Trophoblast cell (in vitro differentiated cells and primary cell): ENCODE data around the gene MEN1.

Source experiments
- DNase-seq, 2 donors: peaks; one replicate each; pipeline ENCODE4 v3.0.0-alpha.2; 2016
- H2AFZ ChIP-seq: 2 replicates; pipeline ENCODE4 v1.6.1; 2013; ENCODE audit warnings: low read length, moderate library complexity, mild to moderate bottlenecking; ENCODE audit not compliant: insufficient read depth, poor library complexity
- H2AK5ac ChIP-seq: 2 replicates; pipeline ENCODE4 v1.6.1; 2013; ENCODE audit warnings: mild to moderate bottlenecking, low read length
- H2BK120ac ChIP-seq: 2 replicates; pipeline ENCODE4 v1.6.1; 2013; ENCODE audit warnings: low read length, mild to moderate bottlenecking, moderate library complexity; ENCODE audit not compliant: insufficient read depth, poor library complexity
- H2BK12ac ChIP-seq: 2 replicates; pipeline ENCODE4 v1.6.1; 2013; ENCODE audit warnings: mild to moderate bottlenecking, low read length, moderate library complexity
- H2BK5ac ChIP-seq: 2 replicates; pipeline ENCODE4 v1.6.1; 2013; ENCODE audit warnings: low read length, low read depth, moderate library complexity, mild to moderate bottlenecking; ENCODE audit not compliant: poor library complexity
- H3K14ac ChIP-seq: 2 replicates; pipeline ENCODE4 v1.6.1; 2013; ENCODE audit warnings: mild to moderate bottlenecking, low read length
- H3K18ac ChIP-seq: 2 replicates; pipeline ENCODE4 v1.6.1; 2013; ENCODE audit warnings: mild to moderate bottlenecking, low read length
- H3K23ac ChIP-seq: 2 replicates; pipeline ENCODE4 v1.6.1; 2013; ENCODE audit warnings: low read length
- H3K27ac ChIP-seq: 2 replicates; pipeline ENCODE4 v1.5.1; 2013; ENCODE audit warnings: low read depth, mild to moderate bottlenecking, inconsistent platforms, low read length, moderate library complexity
- H3K27me3 ChIP-seq: 2 replicates; pipeline ENCODE4 v1.6.1; 2013; ENCODE audit warnings: inconsistent platforms, mild to moderate bottlenecking, low read length, moderate library complexity; ENCODE audit not compliant: insufficient read depth
- H3K36me3 ChIP-seq, 2 experiments: 1 replicate in 1 of 2; 2 replicates in 1 of 2; pipeline ENCODE4 v1.6.1; 2013; ENCODE audit warnings: low read length in 2 of 2, mild to moderate bottlenecking in 2 of 2, moderate library complexity in 1 of 2; ENCODE audit not compliant: insufficient read depth in 2 of 2, control insufficient read depth in 1 of 2
- H3K4ac ChIP-seq: 2 replicates; pipeline ENCODE4 v1.6.1; 2013; ENCODE audit warnings: low read depth, mild to moderate bottlenecking, low read length, moderate library complexity
- H3K4me1 ChIP-seq, 2 experiments: 1 replicate in 1 of 2; 2 replicates in 1 of 2; pipeline ENCODE4 v1.6.1; 2013; ENCODE audit warnings: low read length in 2 of 2, mild to moderate bottlenecking in 2 of 2, moderate library complexity in 1 of 2; ENCODE audit not compliant: insufficient read depth in 2 of 2, control insufficient read depth in 1 of 2
- H3K4me2 ChIP-seq: 2 replicates; pipeline ENCODE4 v1.6.1; 2013; ENCODE audit warnings: inconsistent platforms, mild to moderate bottlenecking, low read length, moderate library complexity
- H3K4me3 ChIP-seq: 2 replicates; pipeline ENCODE4 v1.5.1; 2013; ENCODE audit warnings: mild to moderate bottlenecking, low read depth, low read length, inconsistent platforms
- H3K79me1 ChIP-seq: one replicate; pipeline ENCODE4 v1.6.1; 2013; ENCODE audit warnings: low read length
- H3K79me2 ChIP-seq: 2 replicates; pipeline ENCODE4 v1.6.1; 2013; ENCODE audit warnings: low read length, mild to moderate bottlenecking; ENCODE audit not compliant: control insufficient read depth, insufficient read depth, poor library complexity
- H3K9ac ChIP-seq: 2 replicates; pipeline ENCODE4 v1.6.1; 2013; ENCODE audit warnings: mild to moderate bottlenecking, low read length
- H3K9me3 ChIP-seq: 2 replicates; pipeline ENCODE4 v1.6.1; 2013; ENCODE audit warnings: low read depth, mild to moderate bottlenecking, control low read depth, inconsistent platforms, low read length; ENCODE audit not compliant: insufficient read depth
- H4K12ac ChIP-seq: 2 replicates; pipeline ENCODE4 v1.6.1; 2013; ENCODE audit warnings: low read depth, mild to moderate bottlenecking, low read length, moderate library complexity
- H4K8ac ChIP-seq: 2 replicates; pipeline ENCODE4 v1.6.1; 2013; ENCODE audit warnings: low read depth, mild to moderate bottlenecking, low read length, moderate library complexity
- H4K91ac ChIP-seq: one replicate; pipeline ENCODE4 v1.6.1; 2013; ENCODE audit warnings: low read depth, mild to moderate bottlenecking, low read length, moderate library complexity
- WGBS: extraction: QIAGEN DNeasy Blood & Tissue Kit; methylation state at CpG from one replicate; pipeline ENCODE4 v1.1.7; 2013; ENCODE audit warnings: missing lambda C conversion rate; ENCODE audit not compliant: insufficient read length, insufficient coverage; ENCODE audit errors: extremely low coverage; 5-methylcytosine and 5-hydroxymethylcytosine counted together

Gene MEN1

DNA sequence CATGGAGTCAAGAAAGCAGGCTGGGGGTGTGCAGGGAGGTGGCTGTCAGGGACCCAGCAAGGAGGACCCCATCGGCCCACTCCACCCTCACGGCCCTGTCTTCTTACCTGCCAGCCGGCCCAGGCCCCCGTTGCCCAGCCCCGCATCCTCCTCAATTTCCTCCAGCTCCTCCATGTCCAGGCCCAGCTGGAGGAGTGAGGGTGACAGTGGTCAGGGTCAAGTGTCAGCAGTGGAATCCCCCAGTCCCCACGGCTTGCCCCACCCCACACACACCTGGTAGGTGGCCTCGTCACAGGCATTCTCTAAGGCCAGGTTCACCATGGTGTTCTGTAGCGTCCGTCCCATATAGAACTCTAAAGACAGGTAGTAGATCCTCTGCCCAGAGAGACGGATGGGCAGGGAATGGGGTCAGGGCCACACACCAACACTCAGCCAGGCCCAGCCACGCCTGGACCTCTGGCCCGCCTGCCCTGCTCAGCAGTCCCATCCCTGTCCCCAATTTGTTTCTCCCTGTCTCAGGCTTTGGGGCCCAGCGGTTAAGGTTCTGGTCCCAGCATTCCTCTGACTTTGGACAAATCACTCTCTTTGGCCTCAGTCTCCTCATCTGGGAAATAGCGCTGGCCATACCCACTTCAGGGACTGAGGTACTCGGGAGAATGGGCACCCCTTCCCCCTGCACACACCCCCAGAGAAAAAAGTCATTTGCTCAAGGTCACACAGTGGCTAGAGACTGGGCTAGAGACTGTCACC lies 51.8 kb downstream of the MEN1 start:
- H2BK12ac ChIP-seq: no peak overlapping the region
- no CpG with 5 or more reads among the region's 15 CpGs for WGBS

GRCh38 chr11:64757549-64758329 lies 52.6 kb downstream of the MEN1 start:
- no peaks in the 10 kb centered on the region for H3K9me3 ChIP-seq
- peaks cover 12 to 13% of the 10 kb centered on the region in 2 experiments for H3K4me1 ChIP-seq
- no peak overlapping the region for H2BK12ac ChIP-seq
- no CpG with 5 or more reads among the region's 19 CpGs for WGBS
- H4K8ac ChIP-seq: no peak overlapping the region
- H3K4me3 ChIP-seq: peak overlapping the region; percentile 35
- H3K36me3 ChIP-seq: peaks cover 4 to 7% of the 10 kb centered on the region in 2 experiments
- no peak overlapping the region for H3K14ac ChIP-seq
- H3K4ac ChIP-seq: no peak overlapping the region
- no peak overlapping the region for H3K18ac ChIP-seq
- DNase-seq: no peak
- H3K27me3 ChIP-seq: no peaks in the 10 kb centered on the region
- H3K27ac ChIP-seq: no peak overlapping the region
- H3K23ac ChIP-seq: no peak overlapping the region
- no peak overlapping the region for H2AK5ac ChIP-seq
- no peaks in the 10 kb centered on the region for H3K79me1 ChIP-seq
- no peak overlapping the region for H3K4me2 ChIP-seq
- H3K79me2 ChIP-seq: no peaks in the 10 kb centered on the region
- no peak overlapping the region for H3K9ac ChIP-seq
- no peak overlapping the region for H4K12ac ChIP-seq
- H4K91ac ChIP-seq: no peak overlapping the region
- no peak overlapping the region for H2BK120ac ChIP-seq
- no peak overlapping the region for H2BK5ac ChIP-seq
- H2AFZ ChIP-seq: no peak overlapping the region

More for the DNA sequence above, 51.8 kb downstream of the MEN1 start:
- no peak overlapping the region for H4K91ac ChIP-seq
- no peak overlapping the region for H2BK5ac ChIP-seq
- no peak overlapping the region for H2AFZ ChIP-seq
- H3K9ac ChIP-seq: no peak overlapping the region
- no peak overlapping the region for H4K12ac ChIP-seq
- H3K23ac ChIP-seq: no peak overlapping the region
- H3K18ac ChIP-seq: no peak overlapping the region
- no peak overlapping the region for H3K4me3 ChIP-seq
- no peak overlapping the region for H3K27ac ChIP-seq
- H3K4ac ChIP-seq: no peak overlapping the region
- H3K79me1 ChIP-seq: no peaks in the 10 kb centered on the region
- no peak overlapping the region for H3K14ac ChIP-seq
- no peak for DNase-seq
- H4K8ac ChIP-seq: no peak overlapping the region
- no peaks in the 10 kb centered on the region for H3K79me2 ChIP-seq
- no peak overlapping the region for H2AK5ac ChIP-seq
- H3K4me2 ChIP-seq: no peak overlapping the region
- H2BK120ac ChIP-seq: no peak overlapping the region
- H3K4me1 ChIP-seq: peaks cover 12 to 13% of the 10 kb centered on the region in 2 experiments
- H3K9me3 ChIP-seq: no peaks in the 10 kb centered on the region
- no peaks in the 10 kb centered on the region for H3K27me3 ChIP-seq
- H3K36me3 ChIP-seq: peaks cover 12 to 14% of the 10 kb centered on the region in 2 experiments

- H3K79me1 ChIP-seq: no peaks in the 10 kb centered on the region
- H3K4me2 ChIP-seq: no peak overlapping the region
- H3K36me3 ChIP-seq: no peaks in the 10 kb centered on the region
- no peak overlapping the region for H3K14ac ChIP-seq
- no peak overlapping the region for H2BK12ac ChIP-seq
- H3K9me3 ChIP-seq: no peaks in the 10 kb centered on the region
- no CpG with 5 or more reads among the region's 13 CpGs for WGBS
- H3K79me2 ChIP-seq: no peaks in the 10 kb centered on the region
- no peak overlapping the region for H4K8ac ChIP-seq
- H3K4me3 ChIP-seq: no peak overlapping the region
- no peak overlapping the region for H3K23ac ChIP-seq
- no peak overlapping the region for H2AK5ac ChIP-seq
- no peak overlapping the region for H4K12ac ChIP-seq
- H4K91ac ChIP-seq: no peak overlapping the region
- no peak overlapping the region for H3K18ac ChIP-seq
- no peak for DNase-seq
- H3K4me1 ChIP-seq: peaks cover 12 to 13% of the 10 kb centered on the region in 2 experiments
- no peak overlapping the region for H2BK120ac ChIP-seq
- no peak overlapping the region for H3K27ac ChIP-seq
- no peaks in the 10 kb centered on the region for H3K27me3 ChIP-seq
- no peak overlapping the region for H3K4ac ChIP-seq
- H3K9ac ChIP-seq: no peak overlapping the region
- H2AFZ ChIP-seq: no peak overlapping the region
- no peak overlapping the region for H2BK5ac ChIP-seq
These were observed 54.5 kb downstream of the MEN1 start for GRCh38 chr11:64755681-64756361.

- H2AK5ac ChIP-seq: no peak overlapping the region
- no peak overlapping the region for H3K27ac ChIP-seq
- H3K79me1 ChIP-seq: no peaks in the 10 kb centered on the region
- H3K4me3 ChIP-seq: peak overlapping the region; percentile 26
- H3K4ac ChIP-seq: no peak overlapping the region
- no peaks in the 10 kb centered on the region for H3K27me3 ChIP-seq
- no peak overlapping the region for H4K8ac ChIP-seq
- no peaks in the 10 kb centered on the region for H3K79me2 ChIP-seq
- DNase-seq: no peak
- no peaks in the 10 kb centered on the region for H3K36me3 ChIP-seq
- no peak overlapping the region for H2BK12ac ChIP-seq
- no peak overlapping the region for H4K12ac ChIP-seq
- no peak overlapping the region for H3K14ac ChIP-seq
- no peak overlapping the region for H2AFZ ChIP-seq
- H3K23ac ChIP-seq: no peak overlapping the region
- H3K9ac ChIP-seq: no peak overlapping the region
- WGBS: no CpG with 5 or more reads among the region's 21 CpGs
- peaks cover 9% of the 10 kb centered on the region in 2 experiments for H3K4me1 ChIP-seq
- H2BK120ac ChIP-seq: no peak overlapping the region
- H3K18ac ChIP-seq: no peak overlapping the region
- no peaks in the 10 kb centered on the region for H3K9me3 ChIP-seq
- H2BK5ac ChIP-seq: no peak overlapping the region
- no peak overlapping the region for H3K4me2 ChIP-seq
- no peak overlapping the region for H4K91ac ChIP-seq
These were observed 55.3 kb downstream of the MEN1 start for GRCh38 chr11:64754919-64755662.
